ENCODE measurements around the gene CIDEA. TPM values are rescaled to one million over a fixed set of nuclear protein-coding genes. Genes with fewer than 3 reads are reported as not detected.

The CIDEA gene
- total RNA-seq, 1 donor from 2014 or later, result not detected

GRCh38 chr18:12291161-12291560 is 37.0 kb downstream of the CIDEA start:
- Mint-ChIP-seq H3K27me3 (peaks cover 55% of the 10 kb centered on the region), H3K9me3 (ENCODE audit: low read depth) (no peaks in the 10 kb centered on the region), H3K4me3 (ENCODE audit: low read depth) (no peak overlapping the region), H3K4me1 (ENCODE audit: low read depth) (peaks cover 7% of the 10 kb centered on the region), H3K36me3 (ENCODE audit: insufficient read depth) (no peaks in the 10 kb centered on the region), H3K27ac (peak overlapping the region; percentile 34)
- no peak for TF ChIP-seq CTCF (IDR thresholded peaks at IDR 0.05; ENCODE audit: unreplicated experiment)
- DNase-seq (ENCODE audit: low spot score, unreplicated experiment), result no peak

GRCh38 chr18:12291690-12292089 is 37.5 kb downstream of the CIDEA start:
- H3K36me3 Mint-ChIP-seq (ENCODE audit: insufficient read depth), result no peaks in the 10 kb centered on the region
- no peaks in the 10 kb centered on the region for H3K9me3 Mint-ChIP-seq (ENCODE audit: low read depth)
- peaks cover 53% of the 10 kb centered on the region for H3K27me3 Mint-ChIP-seq
- no peak for DNase-seq (ENCODE audit: low spot score, unreplicated experiment)
- H3K4me1 Mint-ChIP-seq (ENCODE audit: low read depth), result peaks cover 7% of the 10 kb centered on the region
- TF ChIP-seq CTCF (IDR thresholded peaks at IDR 0.05; ENCODE audit: unreplicated experiment), result no peak
- H3K27ac Mint-ChIP-seq, result no peak overlapping the region
- no peak overlapping the region for H3K4me3 Mint-ChIP-seq (ENCODE audit: low read depth)

GRCh38 chr18:12293831-12294230 is 39.7 kb downstream of the CIDEA start:
- Mint-ChIP-seq H3K9me3 (ENCODE audit: low read depth) (no peaks in the 10 kb centered on the region), H3K36me3 (ENCODE audit: insufficient read depth) (no peaks in the 10 kb centered on the region), H3K4me3 (ENCODE audit: low read depth) (no peak overlapping the region), H3K27me3 (peaks cover 33% of the 10 kb centered on the region), H3K4me1 (ENCODE audit: low read depth) (no peaks in the 10 kb centered on the region), H3K27ac (no peak overlapping the region)
- no peak for TF ChIP-seq CTCF (IDR thresholded peaks at IDR 0.05; ENCODE audit: unreplicated experiment)
- no peak for DNase-seq (ENCODE audit: low spot score, unreplicated experiment)

- Mint-ChIP-seq H3K9me3 (ENCODE audit: low read depth) (no peaks in the 10 kb centered on the region), H3K4me3 (ENCODE audit: low read depth) (no peak overlapping the region), H3K27ac (no peak overlapping the region), H3K27me3 (peaks cover 26% of the 10 kb centered on the region), H3K36me3 (ENCODE audit: insufficient read depth) (no peaks in the 10 kb centered on the region), H3K4me1 (ENCODE audit: low read depth) (no peaks in the 10 kb centered on the region)
- no peak for TF ChIP-seq CTCF (IDR thresholded peaks at IDR 0.05; ENCODE audit: unreplicated experiment)
- DNase-seq (ENCODE audit: low spot score, unreplicated experiment), result no peak
Observed at GRCh38 chr18:12295389-12296086, 41.4 kb downstream of the CIDEA start.

- H3K36me3 Mint-ChIP-seq (ENCODE audit: insufficient read depth), result no peaks in the 10 kb centered on the region
- no peak for TF ChIP-seq CTCF (IDR thresholded peaks at IDR 0.05; ENCODE audit: unreplicated experiment)
- H3K4me3 Mint-ChIP-seq (ENCODE audit: low read depth), result no peak overlapping the region
- peaks cover 30% of the 10 kb centered on the region for H3K27me3 Mint-ChIP-seq
- no peaks in the 10 kb centered on the region for H3K4me1 Mint-ChIP-seq (ENCODE audit: low read depth)
- no peak for DNase-seq (ENCODE audit: low spot score, unreplicated experiment)
- H3K27ac Mint-ChIP-seq, result no peak overlapping the region
- H3K9me3 Mint-ChIP-seq (ENCODE audit: low read depth), result no peaks in the 10 kb centered on the region
Observed at GRCh38 chr18:12296087-12296403, 41.9 kb downstream of the CIDEA start.
